Measurements from ENCODE around the gene C3orf18. TPM values are rescaled to one million over a fixed set of nuclear protein-coding genes. Genes with fewer than 3 reads are reported as not detected.

The C3orf18 gene
- total RNA-seq, 1 experiment from 2014 or later = 7.1 TPM

DNA sequence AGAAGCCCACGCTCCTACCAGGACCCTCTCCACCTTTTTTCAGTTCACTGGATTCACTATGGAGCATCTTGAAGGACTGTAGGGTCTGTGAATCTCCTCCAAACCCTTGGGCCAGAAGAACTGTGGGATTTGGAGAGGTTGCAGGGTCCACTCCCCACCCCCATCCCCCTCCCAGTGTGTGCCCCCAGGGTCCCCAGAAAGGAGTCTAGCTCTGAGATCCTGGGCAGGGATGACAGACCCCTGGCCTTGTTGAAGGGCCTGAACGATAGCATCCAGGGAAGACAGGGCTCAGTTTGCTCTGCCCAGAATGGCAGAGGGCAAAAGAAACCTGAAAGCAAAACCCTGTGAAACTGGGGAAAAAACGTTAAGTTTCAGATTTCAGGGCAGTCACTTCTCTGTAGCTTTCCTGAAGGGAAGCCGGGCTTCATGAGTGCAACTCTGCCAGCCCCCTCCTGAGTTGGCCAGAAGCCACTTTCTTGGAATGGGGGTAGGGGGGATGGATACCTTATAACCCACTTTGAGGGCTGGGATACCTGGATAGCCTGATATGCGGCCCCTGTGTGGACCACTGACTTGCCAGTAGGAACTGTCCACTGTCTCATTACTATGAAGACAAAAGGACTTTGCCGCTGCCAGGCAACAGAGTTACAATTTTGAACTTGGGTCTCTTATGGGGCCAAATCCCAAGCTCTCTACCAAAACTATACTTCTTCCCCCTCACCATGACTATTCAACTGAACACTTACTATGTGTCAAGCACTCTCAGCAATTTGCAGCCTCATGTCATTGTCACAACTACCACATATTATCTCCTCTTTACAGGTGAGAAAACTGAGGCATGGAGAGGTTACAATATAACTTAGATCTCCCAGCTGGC lies 45.7 kb upstream of the C3orf18 start:
- no peak overlapping the region for H3K4ac ChIP-seq (ENCODE audit: low read depth, low read length)
- no peak overlapping the region for H4K5ac ChIP-seq (ENCODE audit: insufficient read length, low read depth, low read length)
- H2BK20ac ChIP-seq (ENCODE audit: low read depth, low read length, poor library complexity, severe bottlenecking) = no peak overlapping the region
- Mint-ChIP-seq H3K36me3 (ENCODE audit: insufficient read depth in 1 of 3, low read depth in 3 of 3) (no peaks in the 10 kb centered on the region; a peak in 1 of 7 replicates), H3K27me3 (ENCODE audit: low read depth) (peaks cover 50% of the 10 kb centered on the region), H3K4me1 (peaks cover 30 to 33% of the 10 kb centered on the region in 2 experiments), H3K27ac (no peak overlapping the region), H3K4me3 (peak overlapping the region; percentile 72 to 83), H3K9me3 (no peaks in the 10 kb centered on the region)
- H3K9ac ChIP-seq (ENCODE audit: extremely low read depth, insufficient read length, low read length) = no peak overlapping the region
- no peak for DNase-seq
- peak overlapping the region; percentile 66 for H3K4me2 ChIP-seq (ENCODE audit: insufficient read depth, insufficient read length, low read length)
- 0 out of 2 replicates have a peak, but pooled peaks cover 3% of the 10 kb centered on the region for H3K4me1 ChIP-seq (ENCODE audit: insufficient read depth, low read length)
- no peaks in the 10 kb centered on the region for H3K79me1 ChIP-seq (ENCODE audit: insufficient read depth, low read depth, low read length, poor library complexity, severe bottlenecking)
- H2AFZ ChIP-seq (ENCODE audit: low read length) = no peak overlapping the region
- H4K91ac ChIP-seq (ENCODE audit: insufficient read length, low read depth, low read length) = no peak overlapping the region
- H3K18ac ChIP-seq (ENCODE audit: insufficient read length, low read depth, low read length) = no peak overlapping the region
- TF ChIP-seq, protein P1, sequence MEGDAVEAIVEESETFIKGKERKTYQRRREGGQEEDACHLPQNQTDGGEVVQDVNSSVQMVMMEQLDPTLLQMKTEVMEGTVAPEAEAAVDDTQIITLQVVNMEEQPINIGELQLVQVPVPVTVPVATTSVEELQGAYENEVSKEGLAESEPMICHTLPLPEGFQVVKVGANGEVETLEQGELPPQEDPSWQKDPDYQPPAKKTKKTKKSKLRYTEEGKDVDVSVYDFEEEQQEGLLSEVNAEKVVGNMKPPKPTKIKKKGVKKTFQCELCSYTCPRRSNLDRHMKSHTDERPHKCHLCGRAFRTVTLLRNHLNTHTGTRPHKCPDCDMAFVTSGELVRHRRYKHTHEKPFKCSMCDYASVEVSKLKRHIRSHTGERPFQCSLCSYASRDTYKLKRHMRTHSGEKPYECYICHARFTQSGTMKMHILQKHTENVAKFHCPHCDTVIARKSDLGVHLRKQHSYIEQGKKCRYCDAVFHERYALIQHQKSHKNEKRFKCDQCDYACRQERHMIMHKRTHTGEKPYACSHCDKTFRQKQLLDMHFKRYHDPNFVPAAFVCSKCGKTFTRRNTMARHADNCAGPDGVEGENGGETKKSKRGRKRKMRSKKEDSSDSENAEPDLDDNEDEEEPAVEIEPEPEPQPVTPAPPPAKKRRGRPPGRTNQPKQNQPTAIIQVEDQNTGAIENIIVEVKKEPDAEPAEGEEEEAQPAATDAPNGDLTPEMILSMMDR (conservative IDR thresholded peaks at IDR 0.05) = no peak
- no peak overlapping the region for H2BK5ac ChIP-seq (ENCODE audit: insufficient read length, low read length)
- H4K8ac ChIP-seq (replicated peaks; ENCODE audit: insufficient read length, low read depth, low read length) = no peak overlapping the region
- H3K23ac ChIP-seq (ENCODE audit: insufficient read length, low read depth, low read length) = no peak overlapping the region
- no peak overlapping the region for H2BK15ac ChIP-seq (ENCODE audit: low read depth, low read length)
- H3K79me2 ChIP-seq (ENCODE audit: insufficient read depth, low read length) = no peaks in the 10 kb centered on the region
- peaks cover 29% of the 10 kb centered on the region for H3K23me2 ChIP-seq (ENCODE audit: insufficient read length, low read depth, low read length, poor library complexity, severe bottlenecking)
- H2BK120ac ChIP-seq (ENCODE audit: low read depth, low read length, poor library complexity, severe bottlenecking) = no peak overlapping the region
- H3K14ac ChIP-seq (ENCODE audit: insufficient read depth, low read length) = no peak overlapping the region
- no peak overlapping the region for H2AK5ac ChIP-seq (ENCODE audit: insufficient read length, low read length)
- H3K56ac ChIP-seq (ENCODE audit: insufficient read length, low read depth, low read length) = no peak overlapping the region
- peaks cover 8% of the 10 kb centered on the region; the same call in 1 of the 2 replicates for H3K27me3 ChIP-seq (ENCODE audit: insufficient read depth, low read length)
- H4K20me1 ChIP-seq (ENCODE audit: control insufficient read depth, insufficient read depth, insufficient read length) = no peaks in the 10 kb centered on the region
- H3T11ph ChIP-seq (ENCODE audit: low read length) = no peak overlapping the region
- no peak overlapping the region for H3K27ac ChIP-seq (ENCODE audit: insufficient read length, low read depth, low read length)
- H2BK12ac ChIP-seq (ENCODE audit: insufficient read length, low read depth, low read length) = no peak overlapping the region
- no CpG with 5 or more reads among the region's 6 CpGs for WGBS (ENCODE audit: extremely low coverage, insufficient read length, low lambda C conversion rate)
- H3K9me3 ChIP-seq (ENCODE audit: control insufficient read depth, low read depth, low read length) = no peaks in the 10 kb centered on the region

All from H9 (cell line).